Activated CD8-positive, alpha-beta memory T cell treated with anti-CD3 and anti-CD28 coated beads for 1 hour (primary cell): ENCODE measurements around the gene SUFU.
"Not testable (repeated sequence)": the region's sequence is repeated elsewhere in the genome, so short reads cannot be mapped to it uniquely, and the experiment has no call there.

Experiments used
- DNase-seq, 2 donors: peaks; one replicate each; pipeline ENCODE4 v3.0.0-alpha.2; 2020; ENCODE audit warnings: low read depth in 1 of 2; ENCODE audit errors: extremely low read depth in 1 of 2

Gene SUFU

GRCh38 chr10:102665904-102666509 is 162.2 kb downstream of the SUFU start:
- DNase-seq: no peak

GRCh38 chr10:102667411-102667810 is 163.6 kb downstream of the SUFU start:
- DNase-seq: not testable (repeated sequence)

- no peak for DNase-seq
These were observed 164.7 kb downstream of the SUFU start for GRCh38 chr10:102668326-102669107.

GRCh38 chr10:102669206-102670064 is 165.7 kb downstream of the SUFU start:
- DNase-seq: no peak

GRCh38 chr10:102670065-102670670 is 166.4 kb downstream of the SUFU start:
- DNase-seq: no peak

GRCh38 chr10:102670871-102671434 is 167.2 kb downstream of the SUFU start:
- no peak for DNase-seq

GRCh38 chr10:102673236-102673818 is 169.6 kb downstream of the SUFU start:
- no peak for DNase-seq

GRCh38 chr10:102673819-102674511 is 170.2 kb downstream of the SUFU start:
- peak; percentile 42 to 43 for DNase-seq

GRCh38 chr10:102674566-102674965 is 170.8 kb downstream of the SUFU start:
- no peak for DNase-seq

- DNase-seq: no peak
These were observed 171.4 kb downstream of the SUFU start for GRCh38 chr10:102675011-102675665.

- no peak for DNase-seq
These were observed 172.1 kb downstream of the SUFU start for GRCh38 chr10:102675666-102676533.

GRCh38 chr10:102676534-102677315 is 173.0 kb downstream of the SUFU start:
- DNase-seq: no peak

- DNase-seq: no peak
These were observed 173.7 kb downstream of the SUFU start for GRCh38 chr10:102677331-102678067.

GRCh38 chr10:102678068-102678400 is 174.3 kb downstream of the SUFU start:
- no peak for DNase-seq

- DNase-seq: no peak
These were observed 175.1 kb downstream of the SUFU start for GRCh38 chr10:102678842-102679289.

- no peak for DNase-seq
These were observed 175.8 kb downstream of the SUFU start for GRCh38 chr10:102679596-102679995.

- DNase-seq: no peak
These were observed 177.9 kb downstream of the SUFU start for GRCh38 chr10:102681696-102682095.
